ENCODE measurements around the gene APOBEC3B. TPM values are rescaled to one million over a fixed set of nuclear protein-coding genes. Genes with fewer than 3 reads are reported as not detected.

Gene APOBEC3B
- total RNA-seq, 5 donors from 2014 or later (not counting 1 experiment from before 2014, with no cell fraction given), result 1.4 to 2.4 (median 1.9) TPM

GRCh38 chr22:38954414-38955043, 27.6 kb upstream of the APOBEC3B start:
- peaks cover 0 to 40% of the 10 kb centered on the region in 2 experiments for H3K27me3 ChIP-seq (replicated peaks in 1 of 2; ENCODE audit: control insufficient read depth in 2 of 2, extremely low read depth in 1 of 2, insufficient read depth in 2 of 2, low read length in 1 of 2)
- ChIA-PET CTCF (interaction anchor here in 1 of 2 donors (0.6 kb wide), 1 partner anchor 27 kb away, joined by 3 read pairs; no protein-coding TSS in a partner anchor), POLR2A (no interaction called here)
- Mint-ChIP-seq H3K4me3 (no peak overlapping the region), H3K9me3 (no peaks in the 10 kb centered on the region), H3K27ac (no peak overlapping the region), H3K36me3 (no peaks in the 10 kb centered on the region), H3K27me3 (peaks cover 0 to 3% of the 10 kb centered on the region in 2 donors), H3K4me1 (peaks cover 0 to 5% (median 3%) of the 10 kb centered on the region in 3 donors)
- no peak overlapping the region for H3K27ac ChIP-seq (ENCODE audit: low read length)
- no peaks in the 10 kb centered on the region for H3K9me3 ChIP-seq
- H3K4me3 ChIP-seq (ENCODE audit: control insufficient read depth in 1 of 2, extremely low read depth in 1 of 2, low read length in 1 of 2), result no peak overlapping the region
- DNase-seq (no peak), ATAC-seq (replicated peaks in 1 of 4) (no peak)
- 77% methylated on average over 10 of the region's 13 CpGs for WGBS (ENCODE audit: insufficient coverage)
- H3K36me3 ChIP-seq (ENCODE audit: control insufficient read depth in 2 of 2, extremely low read depth in 1 of 2, insufficient read depth in 1 of 2, low read length in 1 of 2), result no peaks in the 10 kb centered on the region
- H3K4me1 ChIP-seq (ENCODE audit: control insufficient read depth in 1 of 2, extremely low read depth in 1 of 2, insufficient read depth in 2 of 2, low read length in 2 of 2), result peaks cover 0 to 11% of the 10 kb centered on the region in 2 experiments

GRCh38 chr22:38955250-38955905, 26.8 kb upstream of the APOBEC3B start:
- Histone ChIP-seq H3K4me1 (ENCODE audit: control insufficient read depth in 1 of 2, extremely low read depth in 1 of 2, insufficient read depth in 2 of 2, low read length in 2 of 2) (peaks cover 0 to 16% of the 10 kb centered on the region in 2 experiments), H3K9me3 (no peaks in the 10 kb centered on the region), H3K4me3 (ENCODE audit: control insufficient read depth in 1 of 2, extremely low read depth in 1 of 2, low read length in 1 of 2) (no peak overlapping the region), H3K27me3 (replicated peaks in 1 of 2; ENCODE audit: control insufficient read depth in 2 of 2, extremely low read depth in 1 of 2, insufficient read depth in 2 of 2, low read length in 1 of 2) (peaks cover 0 to 33% of the 10 kb centered on the region in 2 experiments), H3K36me3 (ENCODE audit: control insufficient read depth in 2 of 2, extremely low read depth in 1 of 2, insufficient read depth in 1 of 2, low read length in 1 of 2) (no peaks in the 10 kb centered on the region), H3K27ac (ENCODE audit: low read length) (no peak overlapping the region)
- Mint-ChIP-seq H3K27me3 (peaks cover 0 to 3% of the 10 kb centered on the region in 2 donors), H3K36me3 (no peaks in the 10 kb centered on the region), H3K4me3 (no peak overlapping the region), H3K9me3 (no peaks in the 10 kb centered on the region), H3K4me1 (peaks cover 0 to 5% (median 3%) of the 10 kb centered on the region in 3 donors), H3K27ac (no peak overlapping the region)
- WGBS (ENCODE audit: insufficient coverage), result 50% methylated on average over 1 of the region's 5 CpGs
- ATAC-seq (replicated peaks in 1 of 4), result no peak
- POLR2A ChIA-PET, result no interaction called here
- no peak for DNase-seq
- CTCF ChIA-PET, result no interaction called here

- no peaks in the 10 kb centered on the region for H3K36me3 ChIP-seq (ENCODE audit: control insufficient read depth in 2 of 2, extremely low read depth in 1 of 2, insufficient read depth in 1 of 2, low read length in 1 of 2)
- Mint-ChIP-seq H3K27ac (no peak overlapping the region), H3K36me3 (no peaks in the 10 kb centered on the region), H3K9me3 (no peaks in the 10 kb centered on the region), H3K4me1 (peaks cover 0 to 5% (median 3%) of the 10 kb centered on the region in 3 donors), H3K4me3 (no peak overlapping the region), H3K27me3 (peaks cover 0 to 3% of the 10 kb centered on the region in 2 donors)
- ATAC-seq (replicated peaks in 1 of 4) (no peak), DNase-seq (no peak)
- WGBS (ENCODE audit: insufficient coverage), result 87% methylated on average over 3 of the region's 3 CpGs
- ChIA-PET CTCF (no interaction called here), POLR2A (no interaction called here)
- H3K4me1 ChIP-seq (ENCODE audit: control insufficient read depth in 1 of 2, extremely low read depth in 1 of 2, insufficient read depth in 2 of 2, low read length in 2 of 2), result peaks cover 0 to 16% of the 10 kb centered on the region in 2 experiments
- no peaks in the 10 kb centered on the region for H3K9me3 ChIP-seq
- H3K27ac ChIP-seq (ENCODE audit: low read length), result no peak overlapping the region
- H3K4me3 ChIP-seq (ENCODE audit: control insufficient read depth in 1 of 2, extremely low read depth in 1 of 2, low read length in 1 of 2), result no peak overlapping the region
- H3K27me3 ChIP-seq (replicated peaks in 1 of 2; ENCODE audit: control insufficient read depth in 2 of 2, extremely low read depth in 1 of 2, insufficient read depth in 2 of 2, low read length in 1 of 2), result peaks cover 0 to 30% of the 10 kb centered on the region in 2 experiments
Measured at GRCh38 chr22:38955926-38956325, 26.2 kb upstream of the APOBEC3B start.

- no peak overlapping the region for H3K4me3 ChIP-seq (ENCODE audit: control insufficient read depth in 1 of 2, extremely low read depth in 1 of 2, low read length in 1 of 2)
- whole genome bisulfite sequencing (ENCODE audit: insufficient coverage), result 88% methylated on average over 5 of the region's 5 CpGs
- Mint-ChIP-seq H3K9me3 (no peaks in the 10 kb centered on the region), H3K4me1 (peaks cover 0 to 5% (median 3%) of the 10 kb centered on the region in 3 donors), H3K4me3 (no peak overlapping the region), H3K27ac (no peak overlapping the region), H3K36me3 (no peaks in the 10 kb centered on the region), H3K27me3 (peaks cover 0 to 3% of the 10 kb centered on the region in 2 donors)
- H3K27me3 ChIP-seq (replicated peaks in 1 of 2; ENCODE audit: control insufficient read depth in 2 of 2, extremely low read depth in 1 of 2, insufficient read depth in 2 of 2, low read length in 1 of 2), result peaks cover 0 to 30% of the 10 kb centered on the region in 2 experiments
- H3K4me1 ChIP-seq (ENCODE audit: control insufficient read depth in 1 of 2, extremely low read depth in 1 of 2, insufficient read depth in 2 of 2, low read length in 2 of 2), result peaks cover 0 to 16% of the 10 kb centered on the region in 2 experiments
- ChIA-PET CTCF (no interaction called here), POLR2A (no interaction called here)
- no peaks in the 10 kb centered on the region for H3K9me3 ChIP-seq
- no peak overlapping the region for H3K27ac ChIP-seq (ENCODE audit: low read length)
- DNase-seq, result no peak
- ATAC-seq (replicated peaks in 1 of 4), result no peak
- no peaks in the 10 kb centered on the region for H3K36me3 ChIP-seq (ENCODE audit: control insufficient read depth in 2 of 2, extremely low read depth in 1 of 2, insufficient read depth in 1 of 2, low read length in 1 of 2)
Measured at GRCh38 chr22:38956551-38956950, 25.6 kb upstream of the APOBEC3B start.

DNA sequence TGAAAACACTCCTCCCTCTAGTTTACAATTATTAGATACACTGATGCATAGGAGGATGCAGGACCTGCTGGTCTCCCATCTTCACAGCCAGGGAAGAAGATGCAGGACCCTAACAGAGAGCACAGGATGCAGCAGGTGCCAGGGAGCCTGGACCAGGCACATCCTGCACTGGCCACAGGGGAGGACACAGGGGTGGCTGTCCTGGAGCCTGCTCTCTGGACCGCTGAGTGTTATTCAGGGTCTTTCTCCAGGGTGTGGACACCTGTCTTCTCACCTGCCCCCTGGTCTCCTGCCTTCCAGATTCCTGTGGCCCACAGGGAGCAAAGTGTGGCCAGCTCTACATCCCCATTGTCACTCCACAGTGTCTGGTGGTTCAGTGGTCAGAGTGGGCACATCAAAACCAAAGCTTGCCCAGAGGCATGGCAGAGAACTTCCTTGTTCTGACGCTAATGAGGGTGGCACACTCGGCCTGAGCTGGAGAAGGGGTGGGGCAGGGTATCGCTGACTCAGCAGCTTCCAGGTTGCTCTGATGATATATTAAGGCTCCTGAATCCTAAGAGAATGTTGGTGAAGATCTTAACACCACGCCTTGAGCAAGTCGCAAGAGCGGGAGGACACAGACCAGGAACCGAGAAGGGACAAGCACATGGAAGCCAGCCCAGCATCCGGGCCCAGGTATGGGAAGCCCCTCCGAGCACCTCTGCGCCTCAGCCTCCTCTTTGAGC, 24.9 kb upstream of the APOBEC3B start, which contains the start of gene APOBEC3A:
Gene APOBEC3A, plus strand, starts transcription at position 564 of the 725 bp plus-strand sequence. Its CDS starts 83 bp downstream, at position 647.
- CTCF ChIA-PET, result no interaction called here
- H3K27me3 Mint-ChIP-seq, result peaks cover 0 to 3% of the 10 kb centered on the region in 2 donors

More for the DNA sequence above, 24.9 kb upstream of the APOBEC3B start, which contains the start of gene APOBEC3A:
- no peak within 1 kb of the TSS for H3K27ac ChIP-seq (ENCODE audit: low read length)
- POLR2A ChIA-PET, result no interaction called here
- Mint-ChIP-seq H3K36me3 (no peaks in the 10 kb centered on the region), H3K27ac (no peak within 1 kb of the TSS), H3K4me1 (peaks cover 0 to 5% (median 3%) of the 10 kb centered on the region in 3 donors), H3K9me3 (no peaks in the 10 kb centered on the region), H3K4me3 (no peak within 1 kb of the TSS)
- 64% methylated on average over 10 of the region's 11 CpGs for WGBS (ENCODE audit: insufficient coverage)
- peaks cover 0 to 30% of the 10 kb centered on the region in 2 experiments for H3K27me3 ChIP-seq (replicated peaks in 1 of 2; ENCODE audit: control insufficient read depth in 2 of 2, extremely low read depth in 1 of 2, insufficient read depth in 2 of 2, low read length in 1 of 2)
- no peak within 1 kb of the TSS for H3K4me3 ChIP-seq (ENCODE audit: control insufficient read depth in 1 of 2, extremely low read depth in 1 of 2, low read length in 1 of 2)
- ATAC-seq (replicated peaks in 1 of 4) (no peak), DNase-seq (peak in 1 of 35 experiments; percentile 39)
- H3K36me3 ChIP-seq (ENCODE audit: control insufficient read depth in 2 of 2, extremely low read depth in 1 of 2, insufficient read depth in 1 of 2, low read length in 1 of 2), result no peaks in the 10 kb centered on the region
- H3K4me1 ChIP-seq (ENCODE audit: control insufficient read depth in 1 of 2, extremely low read depth in 1 of 2, insufficient read depth in 2 of 2, low read length in 2 of 2), result peaks cover 0 to 16% of the 10 kb centered on the region in 2 experiments
- H3K9me3 ChIP-seq, result no peaks in the 10 kb centered on the region
